Measurements from ENCODE around the gene NUP43.

The NUP43 gene

GRCh38 chr6:149771925-149772324 is 25.6 kb upstream of the NUP43 start:
- H3K27me3 ChIP-seq (ENCODE audit: insufficient read depth, low read length, poor library complexity, severe bottlenecking), result no peaks in the 10 kb centered on the region

GRCh38 chr6:149771185-149771584 is 24.9 kb upstream of the NUP43 start:
- Histone ChIP-seq H3K9me3 (ENCODE audit: insufficient read depth, low read depth, low read length) (peaks cover 5% of the 10 kb centered on the region), H4K20me1 (ENCODE audit: insufficient read depth, low read length, poor library complexity, severe bottlenecking) (peaks cover 8% of the 10 kb centered on the region), H3K4me1 (ENCODE audit: insufficient read depth, low read length, poor library complexity, severe bottlenecking) (no peaks in the 10 kb centered on the region), H3K36me3 (ENCODE audit: insufficient read depth, low read length) (peaks cover 62% of the 10 kb centered on the region), H3K27me3 (ENCODE audit: insufficient read depth, low read length, poor library complexity, severe bottlenecking) (no peaks in the 10 kb centered on the region), H3K4me3 (ENCODE audit: low read length, poor library complexity, severe bottlenecking) (no peak overlapping the region), H3K4me2 (ENCODE audit: low read depth, low read length, poor library complexity, severe bottlenecking) (no peak overlapping the region), H3F3A (ENCODE audit: low read depth) (no peaks in the 10 kb centered on the region), H3K9me2 (replicated peaks; ENCODE audit: low read depth, low read length) (no peaks in the 10 kb centered on the region), H3K79me2 (ENCODE audit: insufficient read depth, low read length) (peaks cover 49% of the 10 kb centered on the region), H3K9ac (ENCODE audit: low read depth, low read length, poor library complexity, severe bottlenecking) (no peak overlapping the region), H2AFZ (ENCODE audit: low read length) (no peak overlapping the region)
- TF ChIP-seq CTCF (conservative IDR thresholded peaks at IDR 0.05; ENCODE audit: low read length), result no peak
- TF ChIP-seq EZH2phosphoT487 (IDR thresholded peaks at IDR 0.05; ENCODE audit: borderline replicate concordance), result no peak

More at GRCh38 chr6:149771925-149772324, 25.6 kb upstream of the NUP43 start:
- no peak overlapping the region for H3K4me2 ChIP-seq (ENCODE audit: low read depth, low read length, poor library complexity, severe bottlenecking)
- no peaks in the 10 kb centered on the region for H3K4me1 ChIP-seq (ENCODE audit: insufficient read depth, low read length, poor library complexity, severe bottlenecking)
- no peak overlapping the region for H3K9ac ChIP-seq (ENCODE audit: low read depth, low read length, poor library complexity, severe bottlenecking)
- TF ChIP-seq CTCF (conservative IDR thresholded peaks at IDR 0.05; ENCODE audit: low read length), result no peak
- TF ChIP-seq EZH2phosphoT487 (IDR thresholded peaks at IDR 0.05; ENCODE audit: borderline replicate concordance), result no peak
- H4K20me1 ChIP-seq (ENCODE audit: insufficient read depth, low read length, poor library complexity, severe bottlenecking), result peaks cover 5% of the 10 kb centered on the region
- H2AFZ ChIP-seq (ENCODE audit: low read length), result no peak overlapping the region
- H3K4me3 ChIP-seq (ENCODE audit: low read length, poor library complexity, severe bottlenecking), result no peak overlapping the region
- H3K79me2 ChIP-seq (ENCODE audit: insufficient read depth, low read length), result peaks cover 42% of the 10 kb centered on the region
- no peaks in the 10 kb centered on the region for H3K9me3 ChIP-seq (ENCODE audit: insufficient read depth, low read depth, low read length)
- no peaks in the 10 kb centered on the region for H3K9me2 ChIP-seq (replicated peaks; ENCODE audit: low read depth, low read length)
- H3K36me3 ChIP-seq (ENCODE audit: insufficient read depth, low read length), result peaks cover 61% of the 10 kb centered on the region; the same call in 1 of the 2 replicates
- H3F3A ChIP-seq (ENCODE audit: low read depth), result no peaks in the 10 kb centered on the region

GRCh38 chr6:149769676-149770075 is 23.3 kb upstream of the NUP43 start:
- Histone ChIP-seq H3K36me3 (ENCODE audit: insufficient read depth, low read length) (peaks cover 53% of the 10 kb centered on the region), H3K4me1 (ENCODE audit: insufficient read depth, low read length, poor library complexity, severe bottlenecking) (no peaks in the 10 kb centered on the region), H4K20me1 (ENCODE audit: insufficient read depth, low read length, poor library complexity, severe bottlenecking) (peaks cover 10% of the 10 kb centered on the region), H3K9ac (ENCODE audit: low read depth, low read length, poor library complexity, severe bottlenecking) (no peak overlapping the region), H3K27me3 (ENCODE audit: insufficient read depth, low read length, poor library complexity, severe bottlenecking) (no peaks in the 10 kb centered on the region), H3K4me2 (ENCODE audit: low read depth, low read length, poor library complexity, severe bottlenecking) (no peak overlapping the region), H3F3A (ENCODE audit: low read depth) (no peaks in the 10 kb centered on the region), H2AFZ (ENCODE audit: low read length) (no peak overlapping the region), H3K4me3 (ENCODE audit: low read length, poor library complexity, severe bottlenecking) (no peak overlapping the region), H3K79me2 (ENCODE audit: insufficient read depth, low read length) (peaks cover 50% of the 10 kb centered on the region), H3K9me3 (ENCODE audit: insufficient read depth, low read depth, low read length) (peaks cover 9% of the 10 kb centered on the region), H3K9me2 (replicated peaks; ENCODE audit: low read depth, low read length) (no peaks in the 10 kb centered on the region)
- TF ChIP-seq CTCF (conservative IDR thresholded peaks at IDR 0.05; ENCODE audit: low read length), result no peak
- no peak for TF ChIP-seq EZH2phosphoT487 (IDR thresholded peaks at IDR 0.05; ENCODE audit: borderline replicate concordance)
